Measurements from ENCODE around the gene CDH24. TPM values are rescaled to one million over a fixed set of nuclear protein-coding genes. Genes with fewer than 3 reads are reported as not detected.

Gene CDH24
- total and polyA plus RNA-seq, 2 experiments from 2014 or later, result 6.9 to 18.0 TPM

- Histone ChIP-seq H3K9me2 (replicated peaks; ENCODE audit: insufficient read depth) (no peaks in the 10 kb centered on the region), H3K27ac (no peak overlapping the region), H3K27me3 (no peaks in the 10 kb centered on the region), H2AFZ (no peak overlapping the region), H3K4me1 (ENCODE audit: insufficient read depth) (peaks cover 4% of the 10 kb centered on the region), H3K4me2 (no peak overlapping the region), H3K79me2 (peaks cover 22% of the 10 kb centered on the region), H4K20me1 (ENCODE audit: insufficient read depth, poor library complexity, severe bottlenecking) (peaks cover 5% of the 10 kb centered on the region), H3K4me3 (no peak overlapping the region), H3K9me3 (ENCODE audit: low read depth) (no peaks in the 10 kb centered on the region), H3K36me3 (replicated peaks; ENCODE audit: insufficient read depth, low read depth) (no peaks in the 10 kb centered on the region)
- WGBS (ENCODE audit: low lambda C conversion rate, missing lambda C conversion rate), result 94% methylated on average over 10 of the region's 10 CpGs
- TF ChIP-seq EZH2phosphoT487 (IDR thresholded peaks at IDR 0.05; ENCODE audit: low read depth, severe bottlenecking, unreplicated experiment) (no peak), CTCF (IDR thresholded peaks at IDR 0.05; ENCODE audit: poor library complexity) (no peak), EZH2 (IDR thresholded peaks at IDR 0.05; ENCODE audit: borderline replicate concordance) (no peak)
- DNase-seq (ENCODE audit: low spot score), result no peak
These were observed 44.8 kb upstream of the CDH24 start for GRCh38 chr14:23101986-23102625.

DNA sequence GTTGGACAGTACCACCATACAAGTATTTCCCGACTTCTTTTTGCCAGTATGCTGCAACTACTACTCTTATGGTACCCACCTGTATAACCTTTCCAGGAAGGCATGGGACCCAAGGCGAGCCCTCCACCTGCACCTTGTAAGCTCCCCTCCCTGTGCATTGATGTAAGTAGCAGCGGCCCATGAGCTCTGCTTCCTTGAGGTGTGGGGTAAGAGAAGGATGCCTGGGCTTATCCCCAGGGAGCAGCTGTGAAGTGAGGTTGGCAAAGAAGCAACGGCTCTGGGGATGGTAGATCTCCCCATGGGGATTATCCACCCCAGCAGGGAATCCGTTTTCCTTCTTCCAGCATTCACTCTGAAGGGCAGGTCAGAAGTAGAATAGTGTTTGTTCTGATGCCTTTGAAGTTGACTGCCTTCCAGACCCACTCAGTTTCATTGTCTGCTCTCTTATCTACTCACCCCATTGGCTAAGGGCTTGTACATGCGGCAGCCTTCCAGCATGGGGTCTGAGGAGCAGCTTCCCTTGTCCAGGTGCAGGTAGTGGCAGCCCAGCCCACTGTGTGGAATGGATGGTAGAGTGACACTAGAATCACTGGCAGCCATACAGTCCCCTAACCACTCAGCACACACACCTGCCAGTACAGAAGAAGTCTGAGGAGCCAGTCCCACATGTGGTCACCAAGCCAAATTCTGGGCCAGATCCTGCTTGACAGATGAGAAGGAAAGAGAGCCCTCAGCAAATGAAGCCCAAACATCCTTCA is 44.1 kb upstream of the CDH24 start:
- H2AFZ ChIP-seq, result no peak overlapping the region
- no peak overlapping the region for H3K4me2 ChIP-seq
- TF ChIP-seq CTCF (IDR thresholded peaks at IDR 0.05; ENCODE audit: poor library complexity) (no peak), EZH2phosphoT487 (IDR thresholded peaks at IDR 0.05; ENCODE audit: low read depth, severe bottlenecking, unreplicated experiment) (no peak), EZH2 (IDR thresholded peaks at IDR 0.05; ENCODE audit: borderline replicate concordance) (no peak)
- no peak overlapping the region for H3K4me3 ChIP-seq
- no peaks in the 10 kb centered on the region for H3K27me3 ChIP-seq
- 67% methylated on average over 6 of the region's 6 CpGs for WGBS (ENCODE audit: low lambda C conversion rate, missing lambda C conversion rate)
- H3K9me3 ChIP-seq (ENCODE audit: low read depth), result no peaks in the 10 kb centered on the region
- DNase-seq (ENCODE audit: low spot score), result no peak
- peaks cover 29% of the 10 kb centered on the region for H3K79me2 ChIP-seq
- H3K4me1 ChIP-seq (ENCODE audit: insufficient read depth), result peaks cover 11% of the 10 kb centered on the region
- no peak overlapping the region for H3K27ac ChIP-seq
- H3K36me3 ChIP-seq (replicated peaks; ENCODE audit: insufficient read depth, low read depth), result no peaks in the 10 kb centered on the region
- peaks cover 5% of the 10 kb centered on the region for H4K20me1 ChIP-seq (ENCODE audit: insufficient read depth, poor library complexity, severe bottlenecking)
- no peaks in the 10 kb centered on the region for H3K9me2 ChIP-seq (replicated peaks; ENCODE audit: insufficient read depth)

- Histone ChIP-seq H3K27ac (no peak overlapping the region), H3K27me3 (no peaks in the 10 kb centered on the region), H3K4me2 (no peak overlapping the region), H3K9me3 (ENCODE audit: low read depth) (no peaks in the 10 kb centered on the region), H3K4me1 (ENCODE audit: insufficient read depth) (peaks cover 11% of the 10 kb centered on the region), H3K9me2 (replicated peaks; ENCODE audit: insufficient read depth) (no peaks in the 10 kb centered on the region), H2AFZ (no peak overlapping the region), H3K4me3 (no peak overlapping the region), H4K20me1 (ENCODE audit: insufficient read depth, poor library complexity, severe bottlenecking) (peaks cover 6% of the 10 kb centered on the region), H3K79me2 (peaks cover 35% of the 10 kb centered on the region), H3K36me3 (replicated peaks; ENCODE audit: insufficient read depth, low read depth) (no peaks in the 10 kb centered on the region)
- DNase-seq (ENCODE audit: low spot score), result no peak
- TF ChIP-seq EZH2 (IDR thresholded peaks at IDR 0.05; ENCODE audit: borderline replicate concordance) (no peak), CTCF (IDR thresholded peaks at IDR 0.05; ENCODE audit: poor library complexity) (no peak), EZH2phosphoT487 (IDR thresholded peaks at IDR 0.05; ENCODE audit: low read depth, severe bottlenecking, unreplicated experiment) (no peak)
- 93% methylated on average over 10 of the region's 10 CpGs for WGBS (ENCODE audit: low lambda C conversion rate, missing lambda C conversion rate)
These were observed 42.0 kb upstream of the CDH24 start for GRCh38 chr14:23099212-23099861.
